DND-41 (cell line): ENCODE measurements around the gene KATNAL1.

Source experiments
- ATAC-seq: fragments of 200-7000 bp; cut with Tn5 transposase; 3 replicates; pipeline ENCODE4 v1.9.1; 2021; ENCODE audit warnings: low read depth; ENCODE audit not compliant: insufficient read depth
- DNase-seq: peaks from one replicate; pipeline ENCODE4 v3.0.0-alpha.2; 2020
- H2AFZ ChIP-seq: 2 replicates; pipeline ENCODE4 v1.6.0; 2012; ENCODE audit warnings: low read depth, low read length
- H3K27ac ChIP-seq: 2 replicates; pipeline ENCODE4 v1.5.1; 2012; ENCODE audit warnings: low read length, inconsistent platforms
- H3K27me3 ChIP-seq: fragments of 200-600 bp; sonication (generic); 2 replicates; pipeline ENCODE4 v1.6.0; 2012; ENCODE audit warnings: low read length, mild to moderate bottlenecking, inconsistent platforms; ENCODE audit not compliant: insufficient read depth, poor library complexity
- H3K36me3 ChIP-seq: 2 replicates; pipeline ENCODE4 v1.5.1; 2012; ENCODE audit warnings: low read length, inconsistent platforms; ENCODE audit not compliant: insufficient read depth
- H3K4me1 ChIP-seq: 2 replicates; pipeline ENCODE4 v1.5.1; 2012; ENCODE audit warnings: mild to moderate bottlenecking, low read length; ENCODE audit not compliant: insufficient read depth
- H3K4me2 ChIP-seq: 2 replicates; pipeline ENCODE4 v1.6.0; 2012; ENCODE audit warnings: mild to moderate bottlenecking, moderate library complexity, low read length, inconsistent platforms; ENCODE audit not compliant: insufficient read depth
- H3K4me3 ChIP-seq, 2 experiments: fragments of 200-600 bp in 1 of 2; shearing (Covaris generic) in 1 of 2; 2 replicates each; pipeline ENCODE4 v1.5.1; 2012 to 2016; ENCODE audit warnings: inconsistent platforms in 2 of 2, low read length in 2 of 2, mild to moderate bottlenecking in 2 of 2, low read depth in 1 of 2, moderate library complexity in 1 of 2
- H3K79me2 ChIP-seq: 2 replicates; pipeline ENCODE4 v1.6.0; 2012; ENCODE audit warnings: low read length, inconsistent platforms; ENCODE audit not compliant: insufficient read depth
- H3K9ac ChIP-seq: 2 replicates; pipeline ENCODE4 v1.6.0; 2012; ENCODE audit warnings: low read depth, mild to moderate bottlenecking, inconsistent platforms, low read length, moderate library complexity
- H3K9me3 ChIP-seq: 2 replicates; pipeline ENCODE4 v1.5.1; 2012; ENCODE audit warnings: low read length, moderate library complexity, mild to moderate bottlenecking, inconsistent platforms; ENCODE audit not compliant: insufficient read depth, severe bottlenecking
- H4K20me1 ChIP-seq: 2 replicates; pipeline ENCODE4 v1.6.0; 2012; ENCODE audit warnings: low read length; ENCODE audit not compliant: insufficient read depth
- CTCF ChIP-seq: IDR thresholded peaks from 2 replicates; pipeline ENCODE4 v1.5.1; 2012; ENCODE audit warnings: borderline replicate concordance, low read length, moderate library complexity, mild to moderate bottlenecking; ENCODE audit not compliant: poor library complexity, severe bottlenecking; ENCODE audit errors: extremely low read depth
- EZH2 ChIP-seq: IDR thresholded peaks from 3 replicates; pipeline ENCODE4 v1.6.1; 2012; ENCODE audit warnings: borderline replicate concordance, low read depth, mild to moderate bottlenecking, moderate library complexity, low read length, inconsistent platforms; ENCODE audit not compliant: severe bottlenecking

Gene KATNAL1

GRCh38 chr13:30339738-30340330 lies 32.5 kb upstream of the KATNAL1 start:
- Histone ChIP-seq H3K27me3 (no peaks in the 10 kb centered on the region), H2AFZ (no peak overlapping the region), H3K4me1 (peaks cover 47% of the 10 kb centered on the region), H3K36me3 (no peaks in the 10 kb centered on the region), H3K27ac (0 out of 2 replicates have a peak overlapping the region, but pooled peaks have one; percentile 48), H3K9ac (no peak overlapping the region), H3K9me3 (no peaks in the 10 kb centered on the region), H4K20me1 (no peaks in the 10 kb centered on the region), H3K4me2 (no peak overlapping the region), H3K79me2 (no peaks in the 10 kb centered on the region), H3K4me3 (no peak overlapping the region)
- TF ChIP-seq EZH2 (no peak), CTCF (no peak)
- no peak for DNase-seq
- ATAC-seq: no peak

DNA sequence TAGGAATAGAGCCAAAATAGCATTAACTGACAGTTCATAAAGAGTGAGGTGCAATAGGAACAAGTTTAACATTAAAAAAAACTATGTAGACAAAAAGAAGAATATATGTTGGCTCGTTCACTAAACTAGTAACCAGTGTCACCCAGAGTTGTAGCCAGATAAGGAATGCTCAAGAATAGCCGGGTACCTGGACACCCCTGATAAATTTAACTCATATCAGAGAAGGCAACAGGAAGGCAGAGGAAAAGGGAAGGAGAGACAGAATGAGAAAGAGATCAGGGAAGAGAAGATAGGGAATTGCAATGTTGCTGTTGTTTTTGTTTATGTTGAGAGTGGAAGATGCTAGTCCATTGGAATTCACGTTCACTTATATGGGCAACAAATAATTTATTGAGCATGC lies 31.6 kb upstream of the KATNAL1 start:
- Histone ChIP-seq H3K4me3 (no peak overlapping the region), H4K20me1 (no peaks in the 10 kb centered on the region), H3K4me2 (no peak overlapping the region), H3K36me3 (no peaks in the 10 kb centered on the region), H3K9me3 (no peaks in the 10 kb centered on the region), H3K79me2 (no peaks in the 10 kb centered on the region), H3K27ac (no peak overlapping the region), H2AFZ (no peak overlapping the region), H3K27me3 (no peaks in the 10 kb centered on the region), H3K9ac (no peak overlapping the region), H3K4me1 (peaks cover 47% of the 10 kb centered on the region)
- TF ChIP-seq CTCF (no peak), EZH2 (no peak)
- DNase-seq (no peak), ATAC-seq (no peak)

DNA sequence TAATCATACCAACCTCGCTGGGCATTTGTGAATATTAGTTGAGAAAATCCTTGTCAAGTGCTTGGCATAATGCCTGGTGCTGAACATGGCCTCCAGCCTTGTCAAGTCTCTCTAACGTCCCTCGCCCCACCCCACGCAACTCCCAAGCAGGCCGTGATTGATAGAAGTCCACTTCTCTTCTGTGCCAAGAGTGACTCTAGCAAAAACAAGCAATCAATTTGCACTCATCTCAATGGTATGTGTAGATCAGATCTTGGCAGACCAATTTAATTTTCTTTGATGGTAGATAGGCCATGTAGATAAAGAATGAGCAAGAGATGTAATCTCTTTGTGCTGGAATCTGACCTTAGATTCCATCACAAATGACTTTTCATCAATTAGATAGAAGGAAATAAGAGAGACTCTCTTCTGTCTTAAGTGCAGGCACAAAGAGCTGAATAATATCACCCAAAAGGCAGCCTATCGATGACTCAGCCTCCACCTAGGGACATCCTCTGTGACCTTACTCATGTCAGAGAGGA lies 31.0 kb upstream of the KATNAL1 start:
- TF ChIP-seq CTCF (no peak), EZH2 (no peak)
- no peak overlapping the region for H3K27ac ChIP-seq

More for the DNA sequence above, 31.0 kb upstream of the KATNAL1 start:
- H3K9ac ChIP-seq: no peak overlapping the region
- no peaks in the 10 kb centered on the region for H3K36me3 ChIP-seq
- H3K27me3 ChIP-seq: no peaks in the 10 kb centered on the region
- H3K4me3 ChIP-seq: no peak overlapping the region
- H3K79me2 ChIP-seq: no peaks in the 10 kb centered on the region
- H4K20me1 ChIP-seq: no peaks in the 10 kb centered on the region
- H3K4me2 ChIP-seq: no peak overlapping the region
- H3K9me3 ChIP-seq: no peaks in the 10 kb centered on the region
- DNase-seq: no peak
- ATAC-seq: no peak
- no peak overlapping the region for H2AFZ ChIP-seq
- H3K4me1 ChIP-seq: peaks cover 49% of the 10 kb centered on the region
